Measurements from ENCODE around the gene CDH3.
"Not testable (repeated sequence)": the region's sequence is repeated elsewhere in the genome, so short reads cannot be mapped to it uniquely, and the experiment has no call there.

The CDH3 gene

DNA sequence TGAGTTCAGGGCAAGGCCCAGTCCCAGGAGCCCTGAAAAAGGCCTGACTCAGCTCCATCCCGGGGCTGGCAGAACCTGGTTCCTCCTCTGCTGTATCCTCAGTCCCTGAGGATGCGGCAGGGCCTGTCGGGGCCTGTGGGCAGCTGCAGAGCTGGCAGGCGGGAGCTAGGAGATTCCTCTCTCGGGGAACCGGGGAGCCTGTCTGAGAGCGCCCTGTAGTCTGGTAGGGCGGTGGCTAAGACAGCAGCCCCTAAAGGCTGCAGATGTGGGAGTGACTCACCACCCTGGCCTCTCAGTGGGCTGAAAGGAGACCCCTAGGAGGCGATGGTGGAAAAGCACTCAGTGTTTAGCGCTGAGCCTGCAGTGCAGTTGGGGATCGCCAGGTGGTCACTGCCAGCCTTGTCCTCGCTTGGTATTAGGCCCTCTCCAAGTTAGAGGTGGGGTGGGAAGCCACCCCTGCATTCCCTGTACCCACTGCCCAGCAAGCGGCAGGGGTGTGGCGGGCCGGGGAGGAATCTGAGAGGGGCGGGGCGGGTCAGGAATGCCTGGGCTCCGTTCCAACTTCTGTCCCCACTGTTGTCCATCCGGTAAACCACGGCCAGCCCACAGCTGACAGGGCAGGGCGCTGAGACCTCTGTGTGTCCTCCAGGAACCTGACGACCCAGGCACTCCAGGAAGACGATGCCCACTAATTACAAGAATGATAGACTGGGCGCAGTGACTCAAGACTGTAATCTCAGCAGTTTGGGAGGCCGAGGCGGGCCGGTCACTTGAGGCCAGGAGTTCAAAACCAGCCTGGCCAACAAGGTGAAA lies 62.4 kb downstream of the CDH3 start:
- no peak for DNase-seq

GRCh38 chr16:68710211-68710610 lies 65.1 kb downstream of the CDH3 start:
- DNase-seq: no peak

DNA sequence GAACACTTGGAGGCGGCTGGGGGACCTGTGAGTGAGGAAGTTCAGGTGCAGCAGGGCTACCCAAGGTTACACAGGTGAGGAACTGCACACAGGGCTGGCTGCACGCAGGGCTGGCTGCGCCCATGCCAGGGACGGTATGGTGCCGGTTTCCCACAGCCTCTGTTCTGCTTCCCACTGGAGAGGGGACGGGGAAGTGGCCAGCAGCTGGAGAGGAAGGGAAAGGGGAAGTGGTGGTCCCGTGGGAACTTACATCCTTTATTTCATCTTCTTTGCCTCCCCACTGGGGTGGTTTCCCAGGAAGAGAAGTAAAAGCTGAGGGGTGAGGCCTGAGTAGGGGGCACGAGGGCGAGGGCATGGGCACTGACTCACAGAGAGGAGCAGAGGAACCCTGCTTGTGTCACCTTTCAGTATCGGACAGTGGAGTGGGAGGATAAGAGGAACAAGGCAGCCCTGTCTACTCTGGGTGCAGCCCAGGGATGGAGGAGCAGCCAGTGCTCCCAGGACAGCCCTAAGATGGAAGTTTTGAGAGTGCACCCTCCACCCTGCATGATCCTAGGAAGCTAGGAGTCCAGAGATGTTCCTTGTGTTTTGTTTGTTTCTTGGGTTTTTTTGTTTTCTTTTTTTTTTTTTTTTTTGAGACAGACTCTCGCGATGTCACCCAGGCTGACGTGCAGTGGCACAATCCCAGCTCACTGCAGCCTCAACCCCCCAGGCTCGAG lies 66.5 kb downstream of the CDH3 start:
- DNase-seq: peak in 1 of 2 donors; percentile 16

GRCh38 chr16:68713361-68713760 lies 68.3 kb downstream of the CDH3 start:
- DNase-seq: no peak

DNA sequence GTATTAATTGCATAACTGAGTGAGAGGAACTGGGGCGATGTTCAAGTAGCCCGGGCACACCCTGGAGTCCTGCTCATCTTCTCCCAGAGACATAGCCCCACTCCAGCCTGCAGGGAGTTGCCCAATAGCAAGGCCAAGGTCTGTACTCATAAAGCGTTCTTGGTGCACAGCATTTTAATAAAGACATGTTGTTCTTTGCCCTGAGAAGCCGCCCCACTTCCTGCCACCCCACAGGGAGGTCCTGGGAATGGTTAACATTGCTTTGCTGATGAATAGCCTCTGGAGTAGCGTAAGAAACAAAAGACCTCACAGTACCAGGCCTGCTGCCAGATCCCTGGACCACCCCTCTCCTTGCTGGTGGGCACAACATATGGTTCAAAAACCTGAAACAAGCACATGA lies 70.4 kb downstream of the CDH3 start:
- DNase-seq: no peak

- DNase-seq: not testable (repeated sequence)
These were observed 71.4 kb downstream of the CDH3 start for GRCh38 chr16:68716516-68716915.

DNA sequence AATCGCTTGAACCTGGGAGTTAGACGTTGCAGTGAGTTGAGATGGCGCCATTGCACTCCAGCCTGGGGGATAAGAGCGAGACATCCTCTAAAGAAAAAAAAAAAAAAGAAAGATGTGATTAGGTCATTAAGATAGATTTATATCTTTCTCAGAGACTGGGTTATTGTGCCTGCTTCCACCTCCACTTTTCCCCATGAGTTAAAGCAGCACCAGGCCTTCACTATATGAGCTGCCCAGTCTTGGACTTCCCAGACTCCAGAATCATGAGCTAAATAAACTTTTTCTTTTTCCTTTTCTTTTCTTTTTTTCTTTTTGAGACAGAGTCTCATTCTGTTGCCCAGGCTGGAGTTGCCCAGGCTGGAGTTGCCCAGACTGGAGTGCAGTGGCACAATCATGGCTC lies 72.6 kb downstream of the CDH3 start:
- DNase-seq: no peak

DNA sequence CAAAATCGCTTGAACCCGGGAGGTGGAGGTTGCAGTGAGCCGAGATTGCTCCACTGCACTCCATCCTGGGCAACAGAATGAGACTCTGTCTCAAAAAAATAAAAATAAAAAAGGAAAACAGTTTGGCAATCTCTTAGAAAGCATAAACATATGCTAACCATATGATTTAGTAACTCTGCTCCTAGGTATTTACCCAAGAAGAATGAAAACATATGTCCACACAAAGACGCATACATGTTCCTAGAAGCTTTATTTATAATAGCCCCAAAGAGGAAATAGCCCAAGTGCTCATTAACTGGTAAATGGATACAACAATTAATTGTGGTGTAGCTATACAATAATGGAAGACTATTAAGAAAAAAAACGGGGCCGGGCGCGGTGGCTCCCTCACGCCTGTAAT lies 73.5 kb downstream of the CDH3 start:
- no peak for DNase-seq

DNA sequence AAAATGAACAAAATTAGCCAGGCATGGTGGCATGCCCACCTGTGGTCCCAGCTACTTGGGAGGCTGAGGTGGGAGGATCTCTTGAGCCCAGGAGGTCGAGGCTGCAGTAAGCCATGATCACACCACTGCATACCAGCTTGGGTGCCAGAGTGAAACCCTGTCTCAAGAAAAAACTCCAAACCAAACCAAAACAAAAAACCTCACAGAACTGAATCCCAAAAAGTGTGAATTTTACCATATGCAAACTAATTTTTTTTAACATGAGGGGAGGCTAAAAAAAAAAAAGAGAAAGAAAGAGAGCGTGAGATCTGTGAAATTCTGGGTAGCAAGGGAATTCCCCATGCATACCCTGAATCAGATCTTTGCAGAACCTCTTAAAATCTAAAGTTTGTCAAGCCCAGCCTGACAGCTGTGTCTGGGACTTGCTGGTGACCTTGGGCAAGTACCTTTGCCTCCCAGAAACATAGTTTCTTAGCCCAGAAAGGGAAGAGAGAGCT lies 74.9 kb downstream of the CDH3 start:
- no peak for DNase-seq

DNA sequence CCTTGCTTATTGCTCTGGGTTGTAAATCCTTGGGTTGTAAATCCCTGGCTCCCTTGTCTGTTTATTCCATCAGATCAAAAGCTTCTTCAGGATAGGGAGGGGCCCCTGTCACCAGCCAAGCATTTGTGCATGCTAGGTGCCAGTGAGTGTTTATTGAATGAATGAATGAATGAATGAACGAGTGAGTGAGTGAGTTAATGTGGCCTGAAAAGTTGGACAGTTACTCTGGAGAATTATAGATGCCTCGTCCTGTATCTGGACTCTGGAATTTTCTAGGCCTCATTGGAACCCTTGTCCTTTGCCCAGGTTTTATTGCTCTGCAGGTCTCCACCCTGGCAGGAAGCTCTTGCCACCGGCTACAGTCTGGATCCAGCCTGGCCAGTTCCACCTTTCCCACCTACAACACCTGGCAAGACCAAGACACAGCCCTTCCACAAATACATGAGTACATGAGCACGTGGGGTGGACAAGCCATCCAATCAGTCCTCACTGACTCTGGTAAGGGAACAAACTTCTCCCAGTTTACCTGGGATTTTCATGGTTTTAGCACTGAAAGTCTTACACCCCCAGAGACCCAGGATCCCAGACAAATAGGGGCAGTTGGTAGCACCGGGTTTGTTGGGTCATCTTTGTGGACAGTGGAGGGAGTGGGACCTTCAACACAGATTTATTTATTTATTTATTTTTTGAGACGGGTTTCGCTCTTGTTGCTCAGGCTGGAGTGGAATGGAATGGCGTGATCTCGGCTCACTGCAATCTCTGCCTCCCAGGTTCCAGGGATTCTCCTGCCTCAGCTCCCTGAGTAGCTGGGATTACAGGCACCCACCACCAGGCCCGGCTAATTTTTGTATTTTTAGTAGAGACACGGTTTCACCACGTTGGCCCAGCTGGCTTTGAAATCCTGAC lies 77.3 kb downstream of the CDH3 start:
- no peak for DNase-seq

DNA sequence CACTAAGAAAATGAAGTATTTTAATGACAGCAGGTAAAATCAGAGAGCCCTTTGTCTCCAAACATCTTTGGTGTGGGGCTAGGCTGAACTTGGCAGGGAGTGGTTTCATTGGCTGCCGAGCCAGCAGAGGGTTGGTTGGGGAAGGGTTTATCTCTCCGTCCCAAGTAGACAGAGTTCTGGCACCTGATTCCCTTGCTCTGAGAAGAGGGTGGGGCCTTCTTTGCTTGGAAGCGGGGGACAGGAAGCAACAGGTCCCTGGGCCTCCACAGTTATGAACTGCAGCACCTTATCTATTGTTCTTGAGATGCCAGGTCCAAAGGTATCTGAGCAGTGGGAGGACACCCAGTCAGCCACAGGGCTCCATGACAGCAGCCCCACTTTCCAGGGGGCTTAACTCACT lies 79.7 kb downstream of the CDH3 start:
- DNase-seq: no peak

GRCh38 chr16:68728523-68728922 lies 83.4 kb downstream of the CDH3 start:
- DNase-seq: no peak

GRCh38 chr16:68731637-68732036 lies 86.5 kb downstream of the CDH3 start:
- no peak for DNase-seq

DNA sequence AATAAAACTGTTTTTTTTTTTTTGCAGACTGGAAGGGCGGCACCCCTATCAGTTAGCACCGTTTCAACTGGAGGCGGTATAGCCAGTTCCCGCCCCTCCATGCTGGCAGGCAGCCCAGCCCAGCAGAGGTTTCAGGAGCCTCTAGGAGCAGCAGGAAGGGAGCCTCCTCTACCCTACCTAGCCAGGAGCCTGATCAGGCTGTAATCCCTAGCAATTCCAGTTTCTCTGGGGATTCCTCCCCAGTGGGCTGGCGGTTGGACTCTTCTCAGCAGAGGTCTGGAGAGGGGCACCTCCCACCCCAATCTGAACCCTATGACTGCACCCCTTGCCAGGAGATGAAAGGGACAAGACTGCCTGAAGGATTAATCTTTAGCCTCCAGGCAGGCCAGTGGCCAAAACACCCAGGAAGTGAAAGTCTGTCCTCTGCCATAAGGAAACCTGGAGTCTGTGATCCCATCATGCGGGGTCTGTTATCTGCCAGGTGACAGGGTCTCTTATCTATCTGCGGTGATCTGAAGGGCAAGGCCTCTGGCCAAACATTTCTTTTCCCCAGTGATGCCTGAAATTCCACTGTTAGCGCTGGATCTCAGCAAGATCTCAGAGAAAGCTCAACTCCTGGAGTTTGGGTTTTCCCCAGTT lies 87.1 kb downstream of the CDH3 start:
- DNase-seq: no peak

DNA sequence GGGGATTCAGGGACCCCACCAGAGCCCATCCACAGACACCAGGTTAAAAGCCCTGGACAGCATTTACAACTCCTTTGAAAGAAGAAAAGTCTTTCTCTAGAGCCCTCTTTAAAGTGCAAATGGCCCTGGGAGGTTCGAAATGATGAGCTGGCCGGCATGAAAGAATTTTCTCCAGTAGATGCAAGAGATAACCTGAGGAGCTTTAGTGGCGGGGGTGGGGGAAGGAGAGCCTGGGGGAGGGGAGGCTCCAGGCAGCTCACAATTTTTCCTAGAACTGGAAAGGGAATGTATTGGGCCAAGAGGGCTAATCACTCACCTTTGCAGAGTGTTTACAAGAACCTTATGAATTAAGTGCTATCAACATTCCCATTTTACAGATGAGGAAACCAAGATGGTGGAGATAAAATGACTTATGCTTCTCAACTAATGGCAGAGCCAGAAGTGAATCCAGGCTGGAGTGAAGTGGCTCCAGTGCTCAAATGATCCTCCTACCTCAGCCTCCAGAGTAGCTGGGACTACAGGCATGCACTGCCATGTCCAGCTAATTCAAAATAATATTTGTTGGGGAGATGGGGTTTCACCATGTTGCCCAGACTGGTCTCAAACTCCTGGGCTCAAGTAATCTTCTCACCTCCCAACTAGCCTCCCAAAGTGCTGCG lies 87.8 kb downstream of the CDH3 start:
- no peak for DNase-seq

DNA sequence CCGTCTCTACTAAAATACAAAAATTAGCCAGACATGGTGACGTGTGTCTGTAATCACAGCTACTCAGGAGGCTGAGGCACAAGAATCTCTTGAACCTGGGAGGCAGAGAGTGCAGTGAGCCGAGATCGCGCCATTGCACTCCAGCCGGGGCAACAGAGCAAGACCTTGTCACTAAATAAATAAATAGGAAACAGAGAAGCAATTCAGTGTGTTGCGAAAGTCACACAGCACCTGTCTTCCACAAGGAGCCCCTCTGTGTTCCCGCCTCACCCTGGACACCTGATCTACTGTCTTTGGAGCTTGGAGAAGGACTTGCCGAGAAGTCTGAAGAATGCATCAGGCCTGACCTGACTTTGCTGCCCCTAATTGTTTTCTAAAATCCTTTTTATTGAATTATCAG lies 88.5 kb downstream of the CDH3 start:
- no peak for DNase-seq

- DNase-seq: no peak
These were observed 89.7 kb downstream of the CDH3 start for GRCh38 chr16:68734782-68735181.

DNA sequence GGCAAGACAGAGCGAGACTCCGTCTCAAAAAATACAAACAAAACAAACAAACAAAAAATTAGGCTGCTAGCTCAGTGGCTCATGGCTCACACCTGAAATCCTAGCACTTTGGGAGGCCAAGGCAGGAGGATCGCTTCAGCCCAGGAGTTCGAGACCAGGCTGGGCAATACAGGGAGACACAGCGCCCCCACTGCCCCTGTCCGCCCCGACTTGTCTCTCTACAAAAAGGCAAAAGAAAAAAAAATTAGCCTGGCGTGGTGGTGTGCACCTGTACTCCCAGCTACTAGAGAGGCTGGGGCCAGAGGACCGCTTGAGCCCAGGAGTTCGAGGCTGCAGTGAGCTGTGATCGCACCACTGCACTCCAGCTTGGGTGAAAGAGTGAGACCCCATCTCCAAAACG lies 91.5 kb downstream of the CDH3 start:
- no peak for DNase-seq

DNA sequence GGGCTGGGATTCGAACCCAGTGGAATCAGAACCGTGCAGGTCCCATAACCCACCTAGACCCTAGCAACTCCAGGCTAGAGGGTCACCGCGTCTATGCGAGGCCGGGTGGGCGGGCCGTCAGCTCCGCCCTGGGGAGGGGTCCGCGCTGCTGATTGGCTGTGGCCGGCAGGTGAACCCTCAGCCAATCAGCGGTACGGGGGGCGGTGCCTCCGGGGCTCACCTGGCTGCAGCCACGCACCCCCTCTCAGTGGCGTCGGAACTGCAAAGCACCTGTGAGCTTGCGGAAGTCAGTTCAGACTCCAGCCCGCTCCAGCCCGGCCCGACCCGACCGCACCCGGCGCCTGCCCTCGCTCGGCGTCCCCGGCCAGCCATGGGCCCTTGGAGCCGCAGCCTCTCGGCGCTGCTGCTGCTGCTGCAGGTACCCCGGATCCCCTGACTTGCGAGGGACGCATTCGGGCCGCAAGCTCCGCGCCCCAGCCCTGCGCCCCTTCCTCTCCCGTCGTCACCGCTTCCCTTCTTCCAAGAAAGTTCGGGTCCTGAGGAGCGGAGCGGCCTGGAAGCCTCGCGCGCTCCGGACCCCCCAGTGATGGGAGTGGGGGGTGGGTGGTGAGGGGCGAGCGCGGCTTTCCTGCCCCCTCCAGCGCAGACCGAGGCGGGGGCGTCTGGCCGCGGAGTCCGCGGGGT lies 92.1 kb downstream of the CDH3 start, which contains the start of gene CDH1:
CDH1 (plus strand) TSS at position 247 of the 684 bp plus-strand sequence; CDS start at position 371, 124 bp downstream.
- DNase-seq: no peak

GRCh38 chr16:68737730-68738629 lies 92.9 kb downstream of the CDH3 start:
- no peak for DNase-seq

Data from bone marrow (tissue), 2 donors.